GM21619 (cell line): Measurements from ENCODE around the gene FTSJ1.
"Not testable (repeated sequence)": the region's sequence is repeated elsewhere in the genome, so short reads cannot be mapped to it uniquely, and the experiment has no call there.

Experiments used
- ATAC-seq: cut with Tn5 transposase; IDR thresholded peaks from one replicate; pipeline ENCODE4 v1.9.1; 2021; ENCODE audit not compliant: unreplicated experiment

FTSJ1 gene

DNA sequence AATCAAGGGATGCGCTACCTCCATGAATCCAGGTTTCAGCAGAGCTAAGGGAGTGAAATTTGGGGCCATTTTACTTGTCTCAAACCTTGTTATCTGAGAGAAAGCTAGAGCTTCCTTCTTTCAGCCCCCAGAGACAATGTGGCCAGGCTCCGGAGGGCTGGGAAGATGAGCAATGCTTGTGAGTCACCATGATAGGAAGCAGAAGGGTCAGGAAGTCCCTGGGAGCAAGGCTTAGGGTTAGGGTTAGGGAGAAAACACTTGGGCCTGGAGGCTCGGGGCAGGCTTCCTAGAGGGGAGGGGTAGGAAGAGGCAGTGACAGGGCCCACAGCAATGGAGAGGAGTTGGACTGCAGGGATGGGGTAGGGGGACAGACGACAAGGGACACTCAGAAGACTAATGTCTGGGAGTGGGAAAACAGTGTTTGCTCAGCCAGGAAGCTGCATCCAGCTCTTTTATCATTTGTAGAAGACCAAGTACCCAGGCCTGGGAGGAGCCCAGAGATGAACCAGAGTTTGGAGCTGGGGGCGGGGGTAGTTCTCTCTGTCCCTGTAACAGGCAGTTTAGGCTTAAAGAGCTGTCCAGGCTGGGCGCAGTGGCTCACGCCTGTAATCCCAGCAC lies 16.4 kb downstream of the FTSJ1 start:
- no peak for ATAC-seq

DNA sequence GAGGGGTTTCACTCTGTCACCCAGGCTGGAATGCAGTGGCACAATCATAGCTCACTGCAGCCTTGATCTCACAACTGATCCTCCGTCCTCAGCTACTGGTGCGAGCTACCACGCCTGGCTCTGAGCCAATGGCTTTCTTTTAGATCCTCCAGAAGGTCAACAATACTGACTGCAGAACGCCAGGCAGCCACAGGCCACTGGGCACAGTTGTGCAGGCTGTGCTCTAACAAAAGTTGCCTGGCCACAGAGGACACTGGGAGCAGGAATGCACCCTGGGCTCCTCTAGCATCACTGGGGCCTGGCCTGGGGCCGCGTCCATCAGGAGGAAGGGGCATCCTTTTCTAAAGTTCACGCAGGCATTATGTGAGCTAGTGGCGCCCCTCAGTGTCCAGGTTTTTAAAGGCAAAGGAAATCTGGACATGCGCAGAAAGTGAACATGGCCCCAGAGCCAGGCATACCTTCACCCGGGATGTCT lies 17.9 kb downstream of the FTSJ1 start:
- ATAC-seq: no peak

DNA sequence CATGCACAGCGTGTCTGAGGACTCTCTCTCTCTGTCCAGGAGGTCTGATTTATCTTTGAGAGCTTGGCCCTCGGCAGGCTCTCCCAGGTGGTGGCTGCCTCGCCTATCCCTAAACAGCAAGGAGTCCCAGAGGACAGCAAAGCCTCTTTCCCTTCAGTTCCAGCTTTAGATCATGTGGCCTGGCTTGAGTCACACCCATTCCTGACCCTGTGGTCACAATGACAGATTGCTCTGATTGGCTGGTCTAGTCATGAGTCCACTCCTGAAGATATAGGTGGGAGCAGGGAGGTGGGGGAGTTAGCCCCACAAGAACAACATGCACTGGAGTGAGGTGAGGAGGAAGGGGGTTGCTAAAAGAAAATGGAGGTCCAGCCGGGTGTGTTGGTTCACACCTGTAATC lies 20.7 kb downstream of the FTSJ1 start:
- no peak for ATAC-seq

DNA sequence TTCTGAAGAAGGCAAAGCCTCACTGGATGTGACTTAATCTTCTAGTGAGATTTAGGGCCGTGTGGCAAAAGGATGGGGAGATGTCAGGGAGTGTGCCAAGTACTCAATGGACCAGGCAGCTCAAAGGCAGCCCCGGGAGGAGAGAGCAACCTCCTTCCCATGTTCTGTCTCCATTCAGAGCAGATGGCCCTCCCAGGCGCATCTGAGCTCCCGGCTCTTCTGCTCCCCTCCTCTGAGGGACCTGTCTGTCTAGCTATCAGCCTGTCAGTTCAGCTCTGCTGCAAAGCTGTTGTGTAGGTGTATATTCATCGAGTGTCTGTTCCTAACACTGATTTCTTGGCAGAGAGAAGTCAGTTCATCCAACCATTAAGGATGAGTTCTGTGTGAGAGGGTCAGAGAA lies 21.9 kb downstream of the FTSJ1 start:
- ATAC-seq: no peak

DNA sequence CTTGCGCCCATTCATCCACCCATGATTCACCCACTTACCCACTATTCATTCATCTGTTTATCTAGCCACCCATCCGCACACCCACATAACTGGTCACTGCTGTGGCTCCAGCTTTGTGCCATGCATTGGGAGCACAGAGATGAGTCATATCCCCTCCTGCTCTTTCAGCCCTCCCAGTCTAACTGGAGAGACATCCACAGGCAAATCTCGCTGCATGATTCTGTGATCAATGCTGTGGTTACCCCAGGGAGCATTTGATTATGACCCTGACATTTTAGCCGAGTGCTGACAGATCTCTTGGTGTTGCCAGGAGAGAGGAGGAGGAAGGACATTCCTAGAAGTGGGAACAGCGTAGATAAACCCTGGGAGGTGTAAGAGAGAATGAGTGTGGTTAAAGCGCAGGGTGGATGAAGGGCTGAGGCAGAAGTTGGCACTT lies 22.4 kb downstream of the FTSJ1 start:
- no peak for ATAC-seq

DNA sequence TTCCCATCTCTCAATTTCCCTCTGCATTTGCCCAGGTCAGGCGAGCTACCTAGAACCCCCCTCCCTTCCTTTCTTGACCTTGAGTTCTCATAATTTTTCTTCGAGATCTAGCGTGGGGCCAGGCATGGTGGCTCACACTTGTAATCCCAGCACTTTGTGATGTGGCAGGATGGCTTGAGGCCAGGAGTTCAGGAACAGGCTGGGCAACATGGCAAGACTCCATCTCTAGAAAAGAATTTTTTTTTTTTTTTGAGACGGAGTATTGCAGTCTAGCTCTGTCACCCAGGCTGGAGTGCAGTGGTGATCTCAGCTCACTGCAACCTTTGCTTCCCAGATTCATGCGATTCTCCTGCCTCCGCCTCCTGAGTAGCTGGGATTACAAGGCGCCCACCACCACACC lies 28.3 kb downstream of the FTSJ1 start:
- ATAC-seq: no peak

DNA sequence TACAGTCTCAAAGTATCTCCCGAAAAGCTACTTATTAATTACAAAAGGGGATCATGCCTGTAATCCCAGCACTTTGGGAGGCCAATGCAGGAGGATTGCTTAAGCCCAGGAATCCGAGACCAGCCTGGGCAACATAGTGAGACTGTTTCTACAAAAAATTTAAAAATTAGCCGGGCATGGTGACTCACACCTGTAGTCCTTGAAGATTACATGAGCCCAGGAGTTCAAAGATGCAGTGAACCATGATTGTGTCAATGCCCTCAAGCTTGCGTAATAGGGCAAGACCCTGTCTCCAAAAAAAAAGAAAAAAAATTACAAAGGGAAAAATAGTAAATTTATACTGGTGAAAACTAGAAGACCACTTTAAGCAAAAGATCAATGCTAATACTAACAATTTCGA lies 29.5 kb downstream of the FTSJ1 start:
- no peak for ATAC-seq

DNA sequence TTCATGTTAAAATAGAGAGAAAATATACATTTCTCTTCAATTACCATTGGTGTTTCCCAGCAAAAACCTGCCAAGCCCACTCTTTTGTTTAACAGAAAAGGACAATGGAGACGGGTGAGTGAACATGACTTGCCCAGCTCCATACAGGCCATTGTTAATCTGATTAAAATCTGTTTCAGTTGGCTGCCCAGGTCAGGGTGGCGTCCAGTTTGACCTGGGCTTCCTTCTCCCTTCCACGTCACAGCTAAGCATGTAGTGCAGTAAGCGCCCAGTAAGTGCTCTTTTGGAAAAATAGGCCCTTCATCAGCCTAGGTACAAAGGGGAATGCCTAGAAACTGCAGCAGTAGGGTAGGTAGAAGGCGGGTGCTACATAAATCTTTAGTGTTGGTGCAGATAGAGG lies 31.2 kb downstream of the FTSJ1 start:
- no peak for ATAC-seq

DNA sequence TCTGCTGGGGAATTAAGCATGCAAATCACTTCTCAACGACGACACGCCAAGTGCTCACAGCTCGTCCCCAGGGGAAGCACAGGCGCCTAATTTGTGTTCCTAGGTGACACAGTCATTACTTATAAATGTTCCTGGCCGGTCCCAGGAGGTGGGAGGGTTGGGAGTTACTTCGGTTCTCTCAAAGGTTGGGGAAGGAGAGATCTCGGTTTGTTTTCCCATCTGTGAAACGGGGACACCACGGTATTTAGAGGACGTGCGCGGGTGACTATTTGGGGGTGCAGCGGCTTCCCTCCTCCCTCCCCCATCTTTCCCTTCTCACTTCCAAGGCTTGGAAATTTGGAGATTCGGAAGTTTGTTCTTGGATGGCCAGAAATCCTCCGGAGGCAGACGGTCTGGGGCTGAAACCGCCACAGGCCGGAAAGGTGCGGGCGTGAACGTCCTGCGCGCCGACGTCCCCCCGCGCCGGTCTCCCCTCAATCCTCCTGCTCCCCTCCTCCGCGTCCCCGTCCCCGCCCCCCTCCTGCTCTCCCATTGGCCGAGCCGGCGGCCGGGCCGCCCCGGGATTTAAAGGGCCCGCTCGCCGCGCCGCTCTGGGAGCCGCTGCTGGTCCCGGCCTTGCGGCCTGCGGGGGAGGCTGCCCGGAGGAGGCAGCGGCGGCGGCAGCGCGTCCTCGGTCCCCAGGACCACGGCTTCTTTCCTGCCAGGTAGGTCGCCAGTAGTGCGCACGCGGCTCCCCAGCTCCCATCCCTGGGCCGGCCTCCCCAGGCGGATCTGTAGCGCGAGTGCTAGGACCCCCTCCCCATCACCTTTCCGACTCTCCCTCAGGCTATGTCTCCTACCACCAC lies 32.6 kb downstream of the FTSJ1 start, which contains the start of gene PORCN:
Gene PORCN (plus strand): TSS at position 593 of the 845 bp plus-strand sequence. CDS start 829 bp downstream, outside the sequence.
- ATAC-seq: peak; percentile 85

DNA sequence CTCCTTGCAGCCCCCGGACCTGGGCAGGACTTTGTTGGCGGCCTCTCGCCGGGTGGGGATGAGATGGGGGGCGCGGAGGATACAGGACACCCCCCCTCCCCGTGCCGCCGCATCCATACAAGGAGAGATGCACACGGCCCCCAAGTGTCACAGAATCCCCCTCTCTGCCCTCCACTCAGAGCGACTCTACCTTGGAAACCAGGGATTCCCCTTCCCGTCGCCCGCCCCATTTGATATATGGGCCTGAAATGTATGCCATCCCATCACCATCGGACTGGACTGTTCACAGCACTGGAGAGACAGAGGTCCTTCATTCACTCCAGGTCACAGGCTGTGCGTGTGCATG lies 33.2 kb downstream of the FTSJ1 start:
- peak; percentile 12 for ATAC-seq

DNA sequence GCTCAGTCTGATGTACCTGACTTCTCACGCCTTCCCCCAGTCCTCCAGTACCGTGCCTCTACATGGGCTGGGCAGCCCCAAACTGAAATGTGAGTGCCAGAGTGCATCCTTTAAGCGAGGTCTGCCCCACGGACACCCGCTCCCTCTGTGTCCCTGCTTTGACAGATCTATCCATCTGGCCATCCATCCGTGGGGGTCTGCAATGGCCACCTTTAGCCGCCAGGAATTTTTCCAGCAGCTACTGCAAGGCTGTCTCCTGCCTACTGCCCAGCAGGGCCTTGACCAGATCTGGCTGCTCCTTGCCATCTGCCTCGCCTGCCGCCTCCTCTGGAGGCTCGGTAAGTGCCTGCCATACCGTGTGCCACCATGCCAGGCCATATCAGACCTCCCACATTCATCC lies 33.6 kb downstream of the FTSJ1 start:
- no peak for ATAC-seq

DNA sequence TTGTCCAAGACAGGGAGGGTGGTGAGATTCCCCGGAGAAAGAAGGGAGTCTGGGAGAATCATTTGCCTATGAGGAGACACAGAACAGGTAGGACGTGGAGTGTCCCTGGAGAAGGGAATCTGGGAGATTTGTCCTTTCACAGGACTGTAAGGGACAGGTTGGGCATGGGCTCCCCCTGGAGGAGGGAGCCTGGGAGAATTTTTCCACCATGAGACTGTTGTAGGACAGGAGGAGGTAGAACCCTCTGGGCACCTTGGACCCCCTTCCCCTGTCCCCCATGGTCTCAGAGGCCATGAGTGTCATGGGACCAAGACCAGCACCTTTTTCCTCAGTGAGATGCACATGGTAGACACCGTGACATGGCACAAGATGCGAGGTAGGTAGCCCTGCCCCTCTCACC lies 35.6 kb downstream of the FTSJ1 start:
- no peak for ATAC-seq

DNA sequence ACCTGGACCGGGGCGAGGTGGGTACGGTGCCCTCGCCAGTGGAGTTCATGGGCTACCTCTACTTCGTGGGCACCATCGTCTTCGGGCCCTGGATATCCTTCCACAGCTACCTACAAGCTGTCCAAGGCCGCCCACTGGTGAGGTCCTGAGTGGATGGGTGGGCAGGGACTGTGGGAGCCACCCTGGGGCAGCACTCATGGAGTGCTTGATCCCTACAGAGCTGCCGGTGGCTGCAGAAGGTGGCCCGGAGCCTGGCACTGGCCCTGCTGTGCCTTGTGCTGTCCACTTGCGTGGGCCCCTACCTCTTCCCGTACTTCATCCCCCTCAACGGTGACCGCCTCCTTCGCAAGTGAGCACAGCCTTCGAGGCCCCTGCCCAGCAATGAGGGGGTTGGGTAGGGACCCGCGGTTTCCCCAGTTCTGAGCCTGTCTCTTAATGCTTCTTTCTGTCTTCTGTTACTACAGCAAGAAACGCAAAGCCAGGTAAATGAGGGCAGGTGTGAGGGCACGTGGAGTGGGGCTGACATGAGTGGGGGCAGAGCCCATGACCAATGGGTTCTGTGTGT lies 36.5 kb downstream of the FTSJ1 start:
- no peak for ATAC-seq

DNA sequence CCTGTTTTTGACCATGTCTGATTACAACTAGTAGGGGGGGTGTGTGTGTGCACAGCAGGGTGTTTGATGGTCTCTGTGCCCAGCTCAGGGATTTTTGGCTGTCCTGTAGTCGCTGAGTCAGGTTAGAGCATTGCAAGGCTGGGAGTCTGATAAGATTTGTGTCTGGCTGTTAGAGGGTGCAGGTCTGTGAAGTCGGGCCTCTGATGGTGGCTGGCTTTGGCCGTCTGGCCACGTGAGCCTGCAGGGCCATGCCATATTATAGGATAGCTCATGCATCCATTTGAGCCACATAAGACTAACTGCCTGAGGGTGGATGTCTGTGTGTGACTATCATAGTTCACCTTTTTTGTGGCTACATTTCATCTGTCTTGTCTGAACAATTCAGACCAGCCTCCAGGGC lies 37.7 kb downstream of the FTSJ1 start:
- ATAC-seq: no peak

DNA sequence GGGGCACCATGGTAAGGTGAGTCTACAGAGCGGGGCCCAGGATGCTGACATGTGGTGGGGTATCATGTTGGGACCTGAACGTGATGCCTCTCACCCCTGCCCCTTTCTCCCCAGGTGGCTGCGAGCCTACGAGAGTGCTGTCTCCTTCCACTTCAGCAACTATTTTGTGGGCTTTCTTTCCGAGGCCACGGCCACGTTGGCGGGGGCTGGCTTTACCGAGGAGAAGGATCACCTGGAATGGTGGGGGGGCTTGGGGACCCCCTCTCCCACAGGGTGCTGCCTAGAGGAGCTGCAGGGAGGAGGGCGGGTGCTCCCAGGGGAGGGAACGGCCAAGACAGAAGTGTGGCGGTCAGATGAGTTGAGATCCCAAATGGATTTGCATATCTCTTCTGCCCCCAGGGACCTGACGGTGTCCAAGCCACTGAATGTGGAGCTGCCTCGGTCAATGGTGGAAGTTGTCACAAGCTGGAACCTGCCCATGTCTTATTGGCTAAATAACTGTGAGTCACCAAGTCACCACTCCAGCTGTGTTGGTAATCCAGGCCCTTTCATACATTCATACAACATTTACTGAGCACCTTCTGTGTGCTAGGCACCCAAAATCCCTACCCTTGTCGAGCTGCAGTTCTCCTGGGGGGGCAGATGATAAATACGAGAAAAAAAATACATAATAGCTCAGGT lies 38.3 kb downstream of the FTSJ1 start:
- no peak for ATAC-seq

DNA sequence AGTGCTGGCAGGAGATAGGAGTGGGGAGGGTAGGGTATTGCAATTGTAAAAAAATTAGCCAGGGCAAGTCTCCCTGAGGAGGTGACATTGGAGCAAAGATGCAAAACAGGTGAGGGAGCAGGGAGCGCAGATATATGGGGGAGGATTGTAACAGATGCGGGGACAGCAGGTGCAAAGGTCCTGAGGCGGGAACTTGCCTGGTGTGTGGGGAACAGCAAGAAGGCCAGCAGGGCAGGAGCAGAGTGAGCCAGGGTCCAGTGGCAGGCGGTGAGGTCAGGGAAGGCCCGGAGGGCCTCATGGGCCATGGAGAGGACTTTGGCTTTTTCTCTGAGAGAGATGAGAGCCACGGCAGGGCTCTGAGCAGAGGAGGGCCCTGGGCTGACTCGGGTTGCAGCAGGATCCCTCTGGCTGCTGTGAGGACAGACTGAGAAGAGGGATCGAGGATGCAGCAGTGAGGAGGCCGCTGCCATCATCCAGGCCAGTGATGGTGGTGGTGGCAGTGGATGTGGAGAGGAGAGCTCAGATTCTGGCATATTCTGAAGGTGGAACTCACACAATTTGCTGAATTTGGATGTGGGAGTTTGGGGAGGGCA lies 39.0 kb downstream of the FTSJ1 start:
- ATAC-seq: no peak

DNA sequence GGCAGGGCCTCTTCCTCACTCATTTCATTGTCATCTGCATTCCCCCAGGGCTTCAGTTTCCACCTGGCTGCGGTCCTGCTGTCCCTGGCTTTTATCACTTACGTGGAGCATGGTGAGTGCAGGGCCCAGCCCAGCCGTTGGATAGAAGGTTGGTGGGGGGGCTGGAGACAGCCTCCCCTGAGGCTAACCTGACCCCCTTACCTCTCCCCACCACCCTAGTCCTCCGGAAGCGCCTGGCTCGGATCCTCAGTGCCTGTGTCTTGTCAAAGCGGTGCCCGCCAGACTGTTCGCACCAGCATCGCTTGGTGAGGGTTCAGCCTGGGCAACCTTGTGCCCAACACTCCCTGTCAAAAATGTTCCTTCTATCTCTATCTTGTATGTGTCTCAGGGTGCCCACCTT lies 39.8 kb downstream of the FTSJ1 start:
- ATAC-seq: no peak

DNA sequence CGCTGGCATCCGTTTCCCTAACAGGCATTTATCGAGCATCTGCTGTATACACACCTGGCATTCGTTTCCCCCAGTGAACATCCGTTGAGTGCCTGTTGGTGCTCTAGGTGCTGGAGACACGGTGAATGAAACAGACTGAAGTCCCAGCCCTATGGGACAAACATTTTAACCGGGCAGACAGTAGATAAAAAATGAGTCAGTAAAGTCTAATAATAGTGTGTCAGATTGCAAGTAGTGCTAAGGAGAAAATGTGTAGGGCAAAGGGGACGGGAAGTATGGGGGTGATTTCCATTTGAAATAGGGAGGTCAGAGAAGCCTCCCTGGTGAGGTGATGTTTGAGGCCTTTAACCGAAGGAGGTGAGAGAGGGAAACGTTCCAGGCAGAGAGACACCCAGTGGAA lies 40.3 kb downstream of the FTSJ1 start:
- no peak for ATAC-seq

DNA sequence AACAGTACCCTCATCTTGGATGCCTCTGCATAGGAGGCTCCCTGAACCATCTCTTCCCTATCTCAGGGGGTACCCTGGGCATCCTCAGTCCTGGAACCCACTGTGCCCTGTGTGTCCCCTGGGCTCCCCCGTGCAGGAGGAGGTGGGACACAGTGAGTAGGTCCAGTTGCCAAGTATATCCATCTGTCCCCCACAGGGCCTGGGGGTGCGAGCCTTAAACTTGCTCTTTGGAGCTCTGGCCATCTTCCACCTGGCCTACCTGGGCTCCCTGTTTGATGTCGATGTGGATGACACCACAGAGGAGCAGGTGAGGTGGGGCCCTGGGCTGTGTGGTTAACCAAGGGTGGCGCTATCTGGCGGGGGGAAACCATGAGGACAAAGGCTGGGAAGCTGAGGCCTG lies 41.0 kb downstream of the FTSJ1 start:
- ATAC-seq: no peak

DNA sequence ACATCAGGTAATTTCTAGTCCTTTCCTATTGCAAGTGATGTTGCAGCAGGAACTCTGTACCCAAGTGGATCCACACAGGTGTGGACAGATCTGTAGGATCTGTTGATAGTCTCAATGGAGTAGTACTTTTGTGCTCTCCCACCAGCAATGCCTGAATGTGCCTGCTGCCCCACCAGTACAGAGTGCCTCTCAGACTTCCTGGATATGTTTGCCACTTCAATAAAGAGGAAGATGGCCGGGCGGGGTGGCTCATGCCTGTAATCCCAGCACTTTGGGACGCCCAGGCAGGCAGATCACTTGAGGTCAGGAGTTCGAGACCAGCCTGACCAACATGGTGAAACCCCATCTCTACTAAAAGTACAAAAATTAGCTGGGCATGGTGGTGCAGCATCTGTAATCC lies 43.5 kb downstream of the FTSJ1 start:
- ATAC-seq: not testable (repeated sequence)

DNA sequence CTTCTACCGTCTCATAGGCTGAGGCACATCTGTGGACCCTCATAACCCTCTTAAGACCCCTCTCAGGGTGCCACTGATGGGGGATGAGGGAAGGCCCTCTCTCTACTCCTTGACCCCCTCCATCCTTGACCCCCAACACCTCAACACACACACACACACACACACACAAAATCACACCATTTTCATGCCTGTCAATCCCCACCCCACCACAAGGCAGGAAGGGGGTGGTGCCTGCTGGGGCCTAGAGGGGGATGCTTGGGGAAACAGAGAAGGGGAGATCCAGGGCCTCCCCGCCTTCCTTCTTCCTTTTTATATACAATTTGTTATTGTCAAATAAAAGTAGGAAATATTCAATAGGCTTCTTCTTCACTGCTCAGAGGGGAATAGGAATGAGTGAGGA lies 44.5 kb downstream of the FTSJ1 start:
- no peak for ATAC-seq
